Measurements from ENCODE around the gene SLC4A3. TPM values are rescaled to one million over a fixed set of nuclear protein-coding genes. Genes with fewer than 3 reads are reported as not detected.

The SLC4A3 gene
- total and polyA plus RNA-seq, 2 of the 8 experiments (the other 6 are each of a cell fraction or from before 2014, with no cell fraction given): 4.8 to 7.4 TPM

- TF ChIP-seq KDM4A (IDR thresholded peaks at IDR 0.05; ENCODE audit: low read depth, low read length, severe bottlenecking) (no peak), CTBP2 (IDR thresholded peaks at IDR 0.05; ENCODE audit: borderline replicate concordance, insufficient read depth, insufficient read length, low read length) (no peak), TCF12 (IDR thresholded peaks at IDR 0.05; ENCODE audit: low read depth, low read length) (no peak), SP2 (IDR thresholded peaks at IDR 0.05; ENCODE audit: low read length) (no peak), POLR2AphosphoS5 (IDR thresholded peaks at IDR 0.05; ENCODE audit: low read depth, low read length) (no peak), GTF2F1 (IDR thresholded peaks at IDR 0.05; ENCODE audit: borderline replicate concordance, low read depth, low read length) (no peak), POLR2A (IDR thresholded peaks at IDR 0.05; ENCODE audit: control extremely low read depth in 1 of 2, low read depth in 2 of 2, low read length in 2 of 2) (no peak), GABPA (IDR thresholded peaks at IDR 0.05; ENCODE audit: borderline replicate concordance, insufficient read depth, low read length) (no peak)
These were observed 49.2 kb downstream of the SLC4A3 start (continued) for GRCh38 chr2:219676586-219676985.
